NAMALWA (cell line): Measurements from ENCODE around the gene POLR3B.
"Not testable (repeated sequence)": the region's sequence is repeated elsewhere in the genome, so short reads cannot be mapped to it uniquely, and the experiment has no call there.

ENCODE experiments used
- DNase-seq: peaks from one replicate; pipeline ENCODE4 v3.0.0-alpha.2; 2015; ENCODE audit warnings: low spot score

POLR3B gene

DNA sequence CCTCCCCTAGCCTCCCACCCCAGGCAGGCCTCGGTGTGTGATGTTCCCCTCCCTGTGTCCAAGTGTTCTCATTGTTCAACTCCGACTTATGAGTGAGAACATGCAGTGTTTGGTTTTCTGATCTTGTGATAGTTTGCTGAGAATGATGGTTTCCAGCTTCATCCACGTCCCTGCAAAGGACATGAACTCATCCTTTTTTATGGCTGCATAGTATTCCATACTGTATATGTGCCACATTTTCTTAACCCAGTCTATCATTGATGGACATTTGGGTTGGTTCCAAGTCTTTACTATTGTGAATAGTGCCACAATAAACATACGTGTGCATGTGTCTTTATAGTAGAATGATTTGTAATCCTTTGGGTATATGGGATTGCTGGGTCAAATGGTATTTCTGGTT, 108.1 kb downstream of the POLR3B start:
- DNase-seq: not testable (repeated sequence)

DNA sequence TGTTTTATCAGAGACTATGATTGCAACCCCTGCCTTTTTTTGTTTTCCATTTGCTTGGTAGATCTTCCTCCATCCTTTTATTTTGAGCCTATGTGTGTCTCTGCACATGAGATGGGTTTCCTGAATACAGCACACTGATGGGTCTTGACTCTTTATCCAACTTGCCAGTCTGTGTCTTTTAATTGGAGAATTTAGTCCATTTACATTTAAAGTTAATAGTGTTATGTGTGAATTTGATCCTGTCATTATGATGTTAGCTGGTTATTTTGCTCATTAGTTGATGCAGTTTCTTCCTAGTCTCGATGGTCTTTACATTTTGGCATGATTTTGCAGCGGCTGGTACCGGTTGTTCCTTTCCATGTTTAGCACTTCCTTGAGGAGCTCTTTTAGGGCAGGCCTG, 118.1 kb downstream of the POLR3B start:
- DNase-seq: not testable (repeated sequence)

DNA sequence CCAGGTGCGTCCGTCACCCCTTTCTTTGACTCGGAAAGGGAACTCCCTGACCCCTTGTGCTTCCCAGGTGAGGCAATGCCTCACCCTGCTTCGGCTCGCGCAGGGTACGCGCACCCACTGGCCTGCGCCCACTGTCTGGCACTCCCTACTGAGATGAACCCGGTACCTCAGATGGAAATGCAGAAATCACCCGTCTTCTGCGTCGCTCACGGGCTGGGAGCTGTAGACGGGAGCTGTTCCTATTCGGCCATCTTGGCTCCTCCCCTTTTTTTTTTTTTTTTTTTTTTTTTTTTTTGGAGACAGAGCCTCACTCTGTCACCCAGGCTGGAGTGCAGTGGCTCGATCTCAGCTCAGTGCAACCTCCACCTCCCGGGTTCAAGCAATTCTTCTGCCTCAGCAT, 120.1 kb downstream of the POLR3B start:
- DNase-seq: not testable (repeated sequence)

GRCh38 chr12:106480251-106480650, 122.7 kb downstream of the POLR3B start:
- no peak for DNase-seq

- no peak for DNase-seq
Measured at GRCh38 chr12:106481246-106481645, 123.7 kb downstream of the POLR3B start.

DNA sequence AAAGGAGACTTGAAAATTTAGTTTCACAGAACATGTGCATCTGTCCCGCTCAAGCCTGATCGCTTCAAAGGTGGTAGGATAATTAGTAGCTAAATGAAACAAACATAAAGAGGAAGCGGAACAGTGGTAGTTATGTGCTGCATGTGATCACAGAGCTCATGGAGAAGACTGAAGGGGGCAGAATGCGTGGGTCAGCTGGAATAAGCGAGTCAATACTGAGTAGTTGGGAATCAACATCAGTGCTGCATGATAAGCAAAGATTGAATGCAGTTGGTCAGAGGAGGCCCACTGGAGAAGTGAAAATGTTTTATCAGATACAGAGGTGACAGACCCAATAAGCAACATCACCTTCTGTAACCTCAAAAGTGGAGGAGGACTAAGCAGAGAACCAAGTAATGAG, 130.1 kb downstream of the POLR3B start:
- DNase-seq: no peak

DNA sequence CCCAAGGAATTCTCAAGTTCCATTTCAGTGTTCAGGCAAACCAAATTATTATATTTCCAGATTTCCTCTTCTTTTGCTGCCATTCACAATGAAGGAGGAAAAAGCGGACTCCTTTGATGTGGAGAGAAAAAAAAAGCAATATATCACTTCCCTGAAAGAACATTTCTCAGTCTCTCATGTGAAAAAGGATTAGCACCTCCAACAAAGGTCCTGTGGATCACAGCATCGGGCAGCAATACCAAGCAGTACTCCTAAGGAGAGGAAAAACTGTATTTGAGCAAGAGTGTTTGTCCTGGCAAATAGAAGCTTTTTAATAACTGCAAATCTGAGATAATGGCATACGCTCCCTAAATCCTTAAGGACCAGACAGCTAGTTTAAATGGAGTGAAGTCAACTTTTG, 131.3 kb downstream of the POLR3B start:
- DNase-seq: no peak

GRCh38 chr12:106490264-106490663, 132.7 kb downstream of the POLR3B start:
- DNase-seq: no peak

DNA sequence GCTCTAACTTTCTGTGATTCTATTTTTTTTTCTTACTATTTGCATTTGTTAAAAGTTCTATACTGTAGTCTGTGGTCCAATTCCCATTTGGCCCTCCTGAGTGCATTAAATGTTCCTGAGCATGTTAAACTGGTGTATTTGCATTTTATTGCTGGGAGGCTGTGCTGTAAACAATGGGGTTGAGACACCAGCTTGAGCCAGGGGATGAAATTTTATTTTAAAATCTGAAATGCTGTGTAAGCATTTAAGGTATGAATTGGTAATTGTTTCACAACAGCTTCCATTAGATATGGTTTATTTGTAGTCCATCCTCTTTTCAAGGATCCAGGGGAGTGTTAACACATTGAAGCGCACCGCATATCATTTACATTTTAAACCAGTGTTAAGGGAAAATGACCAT, 135.3 kb downstream of the POLR3B start:
- DNase-seq: no peak

GRCh38 chr12:106493531-106493930, 136.0 kb downstream of the POLR3B start:
- no peak for DNase-seq

DNA sequence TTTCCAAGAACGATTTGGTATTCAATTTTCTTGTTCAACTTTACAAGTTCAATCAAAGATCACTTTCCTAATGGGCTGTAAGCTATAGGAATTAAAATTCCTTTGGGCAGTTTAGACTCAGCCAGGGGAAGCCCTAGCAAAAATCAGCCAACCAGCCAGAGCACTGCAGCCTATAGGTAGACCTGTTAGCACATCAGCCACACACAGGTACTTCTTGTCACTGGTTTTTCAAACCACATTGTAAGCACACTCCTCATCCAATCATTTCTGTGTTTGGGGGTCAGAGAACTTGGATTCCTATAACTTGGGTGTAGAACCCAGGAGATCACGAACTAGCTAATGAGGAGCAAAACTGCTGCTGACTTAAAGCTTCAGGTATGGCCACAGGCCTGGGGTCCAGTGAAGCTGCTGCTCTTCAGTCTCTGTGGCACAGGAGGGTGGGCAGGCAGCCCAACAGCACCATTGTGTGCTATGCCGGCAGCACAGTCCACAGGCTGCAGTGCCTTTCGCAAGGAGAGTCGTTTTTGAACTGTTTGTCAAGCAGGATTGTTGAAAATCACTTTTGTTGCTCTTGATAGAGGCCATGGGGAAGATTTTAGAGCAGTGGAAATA, 137.9 kb downstream of the POLR3B start:
- DNase-seq: no peak

DNA sequence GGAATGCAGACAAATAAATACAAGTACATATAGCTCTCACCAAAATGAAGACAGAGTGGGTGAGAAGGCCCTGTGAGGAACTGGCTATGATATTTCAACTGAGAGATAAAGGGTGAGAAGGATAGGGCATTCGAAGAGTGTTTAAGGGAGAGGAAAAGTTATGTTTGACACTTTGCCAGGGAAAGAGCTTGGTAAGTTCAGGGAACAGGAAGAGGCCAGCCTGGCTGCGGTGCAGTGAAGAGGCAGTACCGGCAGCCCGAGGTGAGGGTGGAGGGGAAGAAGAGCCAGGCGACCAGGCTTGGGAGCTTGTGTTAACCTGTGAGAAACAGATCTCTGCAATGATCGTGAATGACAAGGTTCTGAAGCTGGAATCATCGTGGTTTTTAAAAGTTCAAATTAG, 140.5 kb downstream of the POLR3B start:
- DNase-seq: no peak

GRCh38 chr12:106499628-106500027, 142.1 kb downstream of the POLR3B start:
- no peak for DNase-seq

- no peak for DNase-seq
Measured at GRCh38 chr12:106506691-106507090, 149.1 kb downstream of the POLR3B start.

GRCh38 chr12:106508966-106509365, 151.4 kb downstream of the POLR3B start:
- no peak for DNase-seq

- no peak for DNase-seq
Measured at GRCh38 chr12:106511365-106511764, 153.8 kb downstream of the POLR3B start.

DNA sequence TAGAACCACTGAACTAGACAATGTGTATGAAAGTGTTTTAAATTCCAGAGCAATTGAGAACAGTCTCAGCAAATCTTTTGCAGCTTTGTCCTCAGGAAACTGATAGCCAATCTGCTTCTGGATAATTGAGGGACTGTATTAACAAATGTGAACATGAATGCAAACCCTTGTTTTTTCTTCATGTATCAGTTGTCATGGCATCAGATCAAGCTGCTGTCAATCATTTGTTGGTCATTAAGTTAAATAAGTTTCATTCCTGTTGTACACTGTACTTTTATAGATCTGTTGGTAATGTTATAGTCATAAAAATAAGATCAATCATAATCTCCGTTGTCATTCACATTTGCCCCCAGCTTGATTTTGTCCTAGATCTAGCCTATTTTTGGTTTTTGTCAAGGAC, 159.8 kb downstream of the POLR3B start:
- no peak for DNase-seq

DNA sequence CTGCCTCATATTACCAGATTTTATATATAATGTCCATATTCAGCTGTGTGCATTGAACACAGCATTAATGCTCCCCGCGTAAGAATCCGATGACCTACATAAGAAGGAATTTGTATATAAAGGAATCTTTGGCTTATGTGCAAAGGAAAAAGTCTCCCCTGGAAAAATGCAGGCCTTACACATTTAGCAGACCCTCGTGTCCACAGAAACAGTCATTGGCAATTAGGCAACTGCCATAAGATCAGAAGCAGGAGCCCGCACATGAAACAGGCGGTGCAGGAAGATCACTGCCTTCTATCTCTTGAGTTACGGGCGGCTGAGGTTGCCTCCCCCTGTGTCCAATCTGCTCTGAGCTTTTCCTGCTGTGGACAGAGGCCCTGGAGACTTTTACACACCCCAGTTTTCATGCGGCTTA, 162.1 kb downstream of the POLR3B start:
- no peak for DNase-seq

GRCh38 chr12:106521901-106522300, 164.4 kb downstream of the POLR3B start:
- DNase-seq: no peak

DNA sequence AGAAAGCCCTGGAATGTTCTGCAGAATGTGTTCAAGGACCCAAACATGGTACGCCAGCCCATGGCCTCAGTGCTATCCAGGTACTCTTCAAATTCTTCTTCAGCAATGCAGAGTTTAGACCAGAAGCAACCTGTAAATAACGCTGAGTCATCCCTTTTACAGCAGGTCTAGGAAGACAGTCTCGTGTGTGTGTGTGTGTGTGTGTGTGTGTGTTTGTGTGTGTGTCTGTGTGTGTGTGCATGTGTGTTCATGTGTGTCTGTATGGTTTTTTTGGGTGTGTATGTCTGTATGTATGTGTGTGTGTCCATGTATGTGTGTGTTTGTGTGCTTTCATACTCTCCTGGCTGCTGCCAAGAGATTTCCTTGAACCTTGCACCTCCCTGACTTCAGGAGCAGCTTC, 165.2 kb downstream of the POLR3B start:
- DNase-seq: no peak

DNA sequence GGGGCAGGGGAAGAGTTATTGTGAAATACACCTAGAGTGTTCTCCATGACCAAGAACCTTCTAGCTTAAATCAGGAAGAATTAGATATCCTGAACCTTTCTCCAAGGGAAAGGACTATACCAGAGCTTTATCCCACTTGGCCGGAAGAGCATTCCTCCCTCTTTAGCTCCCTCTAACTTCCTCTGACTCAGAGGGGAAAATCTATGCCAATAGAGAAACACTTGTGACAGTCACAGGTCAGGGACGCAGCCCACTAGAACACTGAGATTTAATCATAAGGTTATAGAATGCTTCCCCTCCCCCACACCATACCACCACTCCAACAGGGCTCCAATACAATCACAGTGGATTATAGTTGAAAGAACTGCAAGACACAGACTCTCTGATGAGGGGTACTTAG, 169.8 kb downstream of the POLR3B start:
- no peak for DNase-seq

- no peak for DNase-seq
Measured at GRCh38 chr12:106541201-106541600, 183.7 kb downstream of the POLR3B start.

DNA sequence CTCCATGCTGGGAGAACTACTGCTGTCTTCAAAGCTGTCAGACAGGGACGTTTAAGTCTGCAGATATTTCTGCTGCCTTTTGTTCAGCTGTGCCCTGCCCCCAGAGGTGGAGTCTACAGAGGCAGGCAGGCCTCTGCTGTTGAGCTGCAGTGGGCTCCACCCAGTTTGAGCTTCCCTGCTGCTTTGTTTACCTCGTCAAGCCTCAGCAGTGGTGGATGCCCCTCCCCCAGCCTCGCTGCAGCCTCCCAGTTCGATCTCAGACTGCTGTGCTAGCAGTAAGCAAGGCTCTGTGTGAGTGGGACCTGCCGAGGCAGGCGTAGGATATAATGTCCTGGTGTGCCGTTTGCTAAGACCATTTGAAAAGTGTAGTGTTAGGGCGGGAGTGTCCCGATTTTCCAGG, 193.9 kb downstream of the POLR3B start:
- no peak for DNase-seq

- no peak for DNase-seq
Measured at GRCh38 chr12:106552228-106552627, 194.7 kb downstream of the POLR3B start.
